ENCODE data around the gene MECR. TPM values are rescaled to one million over a fixed set of nuclear protein-coding genes. Genes with fewer than 3 reads are reported as not detected.

The MECR gene
- total RNA-seq, 1 experiment from 2014 or later: 42.9 TPM

DNA sequence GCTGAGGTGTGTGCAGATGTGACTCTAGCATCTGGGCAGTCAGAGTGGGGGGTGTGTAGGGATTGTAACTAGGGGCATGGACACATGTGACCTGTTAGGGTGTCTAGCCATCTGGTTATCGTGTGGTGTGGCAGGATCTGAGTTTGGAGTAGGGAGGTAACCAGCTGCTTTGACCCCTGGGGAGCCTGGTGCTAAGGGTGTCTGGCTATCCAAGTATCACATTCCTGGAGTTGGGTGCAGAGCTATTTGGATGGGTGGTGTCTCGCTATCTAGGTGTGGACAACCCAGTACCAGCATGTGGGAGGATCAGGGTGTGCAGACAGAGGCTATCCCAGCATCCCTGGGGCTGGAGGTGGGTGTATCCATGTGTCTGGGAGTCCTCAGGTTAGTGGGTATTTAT lies 10.3 kb upstream of the MECR start:
- H3K36me3 ChIP-seq (ENCODE audit: control insufficient read depth in 1 of 2, insufficient read depth in 2 of 2, low read length in 2 of 2): no peaks in the 10 kb centered on the region
- intact Hi-C loops (cut with micrococcal nuclease): loop anchor here (10.0 kb wide), 1 partner anchor 104 kb away; no protein-coding TSS in a partner anchor
- no peak overlapping the region for H3K4me3 ChIP-seq (replicated peaks in 1 of 2; ENCODE audit: low read depth in 1 of 2, low read length in 2 of 2)
- peaks cover 17 to 28% of the 10 kb centered on the region in 2 experiments for H3K4me1 ChIP-seq (ENCODE audit: control insufficient read depth in 1 of 2, insufficient read depth in 2 of 2, low read length in 2 of 2)
- POLR2A ChIA-PET: no interaction called here
- H3K9me3 ChIP-seq (ENCODE audit: control insufficient read depth in 1 of 2, insufficient read depth in 1 of 2, low read depth in 1 of 2, low read length in 2 of 2): no peaks in the 10 kb centered on the region
- H3K27ac ChIP-seq (ENCODE audit: low read depth, low read length): no peak overlapping the region
- H3K4me2 ChIP-seq (ENCODE audit: low read length): no peak overlapping the region
- CTCF ChIA-PET: interaction anchor here (1.3 kb wide), 1 partner anchor 155 kb away, joined by 3 read pairs; no protein-coding TSS in a partner anchor
- H3K9ac ChIP-seq (ENCODE audit: low read length): no peak overlapping the region
- DNase-seq (ENCODE audit: low read depth, low spot score) (no peak), ATAC-seq (no peak)
- no TSS peak for BruUV-seq (replicated peaks)
- RAD21 ChIA-PET (ENCODE audit: low non-redundant PET in 1 of 2, low total read pairs in 2 of 2, uncharacterized antibody in 2 of 2, unreplicated experiment in 2 of 2): no interaction called here
- peaks cover 24% of the 10 kb centered on the region; the same call in 1 of the 2 replicates for H3K79me2 ChIP-seq (ENCODE audit: insufficient read depth, low read length)
- TF ChIP-seq CBX3 (IDR thresholded peaks at IDR 0.05; ENCODE audit: low read depth) (no peak), ZNF274 (IDR thresholded peaks at IDR 0.05; ENCODE audit: low read depth, low read length) (no peak), SRF (IDR thresholded peaks at IDR 0.05; ENCODE audit: low read depth) (no peak), JUND (IDR thresholded peaks at IDR 0.05) (no peak), TCF7L2 (IDR thresholded peaks at IDR 0.05; ENCODE audit: borderline replicate concordance, extremely low read depth, insufficient read depth, insufficient read length) (no peak), EGR1 (IDR thresholded peaks at IDR 0.05; ENCODE audit: low read depth) (no peak), SIN3A (IDR thresholded peaks at IDR 0.05; ENCODE audit: low read depth) (no peak)
- TF ChIP-seq, protein P1, sequence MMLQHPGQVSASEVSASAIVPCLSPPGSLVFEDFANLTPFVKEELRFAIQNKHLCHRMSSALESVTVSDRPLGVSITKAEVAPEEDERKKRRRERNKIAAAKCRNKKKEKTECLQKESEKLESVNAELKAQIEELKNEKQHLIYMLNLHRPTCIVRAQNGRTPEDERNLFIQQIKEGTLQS (IDR thresholded peaks at IDR 0.05): no peak
- TF ChIP-seq, protein P2, sequence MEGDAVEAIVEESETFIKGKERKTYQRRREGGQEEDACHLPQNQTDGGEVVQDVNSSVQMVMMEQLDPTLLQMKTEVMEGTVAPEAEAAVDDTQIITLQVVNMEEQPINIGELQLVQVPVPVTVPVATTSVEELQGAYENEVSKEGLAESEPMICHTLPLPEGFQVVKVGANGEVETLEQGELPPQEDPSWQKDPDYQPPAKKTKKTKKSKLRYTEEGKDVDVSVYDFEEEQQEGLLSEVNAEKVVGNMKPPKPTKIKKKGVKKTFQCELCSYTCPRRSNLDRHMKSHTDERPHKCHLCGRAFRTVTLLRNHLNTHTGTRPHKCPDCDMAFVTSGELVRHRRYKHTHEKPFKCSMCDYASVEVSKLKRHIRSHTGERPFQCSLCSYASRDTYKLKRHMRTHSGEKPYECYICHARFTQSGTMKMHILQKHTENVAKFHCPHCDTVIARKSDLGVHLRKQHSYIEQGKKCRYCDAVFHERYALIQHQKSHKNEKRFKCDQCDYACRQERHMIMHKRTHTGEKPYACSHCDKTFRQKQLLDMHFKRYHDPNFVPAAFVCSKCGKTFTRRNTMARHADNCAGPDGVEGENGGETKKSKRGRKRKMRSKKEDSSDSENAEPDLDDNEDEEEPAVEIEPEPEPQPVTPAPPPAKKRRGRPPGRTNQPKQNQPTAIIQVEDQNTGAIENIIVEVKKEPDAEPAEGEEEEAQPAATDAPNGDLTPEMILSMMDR (IDR thresholded peaks at IDR 0.05 in 2 of 3, conservative IDR thresholded peaks at IDR 0.05 in 1 of 3; ENCODE audit: borderline replicate concordance in 1 of 3, insufficient read depth in 1 of 3, low read depth in 2 of 3, low read length in 2 of 3): no peak
- H2AFZ ChIP-seq (ENCODE audit: low read depth, low read length, poor library complexity, severe bottlenecking): no peak overlapping the region
- no peaks in the 10 kb centered on the region for H3K27me3 ChIP-seq (ENCODE audit: insufficient read depth, low read length)
- no peaks in the 10 kb centered on the region for H4K20me1 ChIP-seq (ENCODE audit: insufficient read depth)
- H3K9me2 ChIP-seq (ENCODE audit: insufficient read depth): no peaks in the 10 kb centered on the region
